Superior temporal gyrus (tissue), 1 donor: Measurements from ENCODE around the gene MBTPS2.
A peak's percentile ranks its signal among the peaks of the same experiment; 100 is the strongest.
"Not testable (repeated sequence)": the region's sequence is repeated elsewhere in the genome, so short reads cannot be mapped to it uniquely, and the experiment has no call there.

Experiments
- DNase-seq: peaks from one replicate; pipeline ENCODE4 v3.0.0-alpha.2; 2016; ENCODE audit errors: extremely low spot score

Gene MBTPS2

GRCh38 chrX:21839334-21840192 lies at the start of gene MBTPS2:
Gene MBTPS2 (plus strand): TSS chrX:21839617. CDS start chrX:21839735, 118 bp downstream.
- DNase-seq = peak; percentile 80

GRCh38 chrX:21798677-21799219 lies 40.7 kb upstream of the MBTPS2 start:
- DNase-seq = no peak

- no peak for DNase-seq
Observed at GRCh38 chrX:21799767-21800166, 39.6 kb upstream of the MBTPS2 start.

GRCh38 chrX:21800344-21800770 lies 39.1 kb upstream of the MBTPS2 start:
- DNase-seq = no peak

- DNase-seq = no peak
Observed at GRCh38 chrX:21802054-21802670, 37.3 kb upstream of the MBTPS2 start.

- DNase-seq = no peak
Observed at GRCh38 chrX:21802839-21803238, 36.6 kb upstream of the MBTPS2 start.

GRCh38 chrX:21806691-21807090 lies 32.7 kb upstream of the MBTPS2 start:
- DNase-seq = no peak

- DNase-seq = no peak
Observed at GRCh38 chrX:21811832-21812231, 27.6 kb upstream of the MBTPS2 start.

- no peak for DNase-seq
Observed at GRCh38 chrX:21812628-21813027, 26.8 kb upstream of the MBTPS2 start.

GRCh38 chrX:21813612-21814368 lies 25.6 kb upstream of the MBTPS2 start:
- no peak for DNase-seq

GRCh38 chrX:21816136-21816535 lies 23.3 kb upstream of the MBTPS2 start:
- DNase-seq = no peak

- not testable (repeated sequence) for DNase-seq
Observed at GRCh38 chrX:21820170-21820569, 19.2 kb upstream of the MBTPS2 start.

GRCh38 chrX:21821875-21822274 lies 17.5 kb upstream of the MBTPS2 start:
- DNase-seq = no peak

GRCh38 chrX:21831496-21831895 lies 7.9 kb upstream of the MBTPS2 start:
- DNase-seq = no peak

- DNase-seq = peak; percentile 48
Observed at GRCh38 chrX:21837056-21837455, 2.4 kb upstream of the MBTPS2 start.

GRCh38 chrX:21838937-21839333 lies 482 bp upstream of the MBTPS2 start:
- peak; percentile 12 for DNase-seq

GRCh38 chrX:21840193-21840545 lies 752 bp downstream of the MBTPS2 start:
- DNase-seq = peak; percentile 17

GRCh38 chrX:21843179-21843578 lies 3.8 kb downstream of the MBTPS2 start:
- no peak for DNase-seq

- no peak for DNase-seq
Observed at GRCh38 chrX:21845096-21845495, 5.7 kb downstream of the MBTPS2 start.

GRCh38 chrX:21847342-21847741 lies 7.9 kb downstream of the MBTPS2 start:
- DNase-seq = peak; percentile 37

GRCh38 chrX:21853578-21853977 lies 14.2 kb downstream of the MBTPS2 start:
- DNase-seq = no peak

- DNase-seq = no peak
Observed at GRCh38 chrX:21855937-21856415, 16.6 kb downstream of the MBTPS2 start, which contains the start of gene YY2. Gene YY2 (plus strand): TSS chrX:21855987. CDS start chrX:21856485, 498 bp downstream.
